Inferior parietal cortex (tissue), 1 donor: Measurements from ENCODE around the gene CUEDC1.
"Not testable (repeated sequence)": the region's sequence is repeated elsewhere in the genome, so short reads cannot be mapped to it uniquely, and the experiment has no call there.

Experiments used
- DNase-seq: peaks from one replicate; pipeline ENCODE4 v3.0.0-alpha.2; 2016; ENCODE audit errors: extremely low spot score

The CUEDC1 gene

GRCh38 chr17:57985675-57985974 is 30.4 kb upstream of the CUEDC1 start:
- no peak for DNase-seq

GRCh38 chr17:57984936-57985674 is 29.9 kb upstream of the CUEDC1 start:
- DNase-seq = no peak

GRCh38 chr17:57984261-57984890 is 29.2 kb upstream of the CUEDC1 start:
- DNase-seq = no peak

GRCh38 chr17:57983446-57983845 is 28.2 kb upstream of the CUEDC1 start:
- no peak for DNase-seq

GRCh38 chr17:57982452-57983170 is 27.4 kb upstream of the CUEDC1 start:
- DNase-seq = no peak

- DNase-seq = no peak
Measured at GRCh38 chr17:57980522-57980921, 25.3 kb upstream of the CUEDC1 start.

- no peak for DNase-seq
Measured at GRCh38 chr17:57979076-57979475, 23.9 kb upstream of the CUEDC1 start.

GRCh38 chr17:57976594-57976993 is 21.4 kb upstream of the CUEDC1 start:
- DNase-seq = no peak

- DNase-seq = no peak
Measured at GRCh38 chr17:57975044-57975443, 19.8 kb upstream of the CUEDC1 start.

- not testable (repeated sequence) for DNase-seq
Measured at GRCh38 chr17:57974053-57974824, 19.0 kb upstream of the CUEDC1 start.

GRCh38 chr17:57972151-57972550 is 16.9 kb upstream of the CUEDC1 start:
- DNase-seq = no peak

- DNase-seq = no peak
Measured at GRCh38 chr17:57971572-57971971, 16.4 kb upstream of the CUEDC1 start.

- no peak for DNase-seq
Measured at GRCh38 chr17:57970710-57971109, 15.5 kb upstream of the CUEDC1 start.

GRCh38 chr17:57968456-57968855 is 13.2 kb upstream of the CUEDC1 start:
- DNase-seq = no peak

- no peak for DNase-seq
Measured at GRCh38 chr17:57966875-57967274, 11.7 kb upstream of the CUEDC1 start.

- DNase-seq = no peak
Measured at GRCh38 chr17:57966246-57966645, 11.0 kb upstream of the CUEDC1 start.

GRCh38 chr17:57965521-57966160 is 10.4 kb upstream of the CUEDC1 start:
- DNase-seq = no peak

- DNase-seq = no peak
Measured at GRCh38 chr17:57963149-57963511, 7.9 kb upstream of the CUEDC1 start.

GRCh38 chr17:57962279-57963148 is 7.3 kb upstream of the CUEDC1 start:
- no peak for DNase-seq

GRCh38 chr17:57959929-57960328 is 4.7 kb upstream of the CUEDC1 start:
- no peak for DNase-seq

- DNase-seq = not testable (repeated sequence)
Measured at GRCh38 chr17:57958391-57958790, 3.2 kb upstream of the CUEDC1 start.
